ENCODE measurements around the gene CHP1. TPM values are rescaled to one million over a fixed set of nuclear protein-coding genes. Genes with fewer than 3 reads are reported as not detected.
A peak's percentile ranks its signal among the peaks of the same experiment; 100 is the strongest.
"Not testable (repeated sequence)": the region's sequence is repeated elsewhere in the genome, so short reads cannot be mapped to it uniquely, and the experiment has no call there.

CHP1 gene
- total RNA-seq, 2 experiments from 2014 or later, result 59.2 to 61.1 TPM

DNA sequence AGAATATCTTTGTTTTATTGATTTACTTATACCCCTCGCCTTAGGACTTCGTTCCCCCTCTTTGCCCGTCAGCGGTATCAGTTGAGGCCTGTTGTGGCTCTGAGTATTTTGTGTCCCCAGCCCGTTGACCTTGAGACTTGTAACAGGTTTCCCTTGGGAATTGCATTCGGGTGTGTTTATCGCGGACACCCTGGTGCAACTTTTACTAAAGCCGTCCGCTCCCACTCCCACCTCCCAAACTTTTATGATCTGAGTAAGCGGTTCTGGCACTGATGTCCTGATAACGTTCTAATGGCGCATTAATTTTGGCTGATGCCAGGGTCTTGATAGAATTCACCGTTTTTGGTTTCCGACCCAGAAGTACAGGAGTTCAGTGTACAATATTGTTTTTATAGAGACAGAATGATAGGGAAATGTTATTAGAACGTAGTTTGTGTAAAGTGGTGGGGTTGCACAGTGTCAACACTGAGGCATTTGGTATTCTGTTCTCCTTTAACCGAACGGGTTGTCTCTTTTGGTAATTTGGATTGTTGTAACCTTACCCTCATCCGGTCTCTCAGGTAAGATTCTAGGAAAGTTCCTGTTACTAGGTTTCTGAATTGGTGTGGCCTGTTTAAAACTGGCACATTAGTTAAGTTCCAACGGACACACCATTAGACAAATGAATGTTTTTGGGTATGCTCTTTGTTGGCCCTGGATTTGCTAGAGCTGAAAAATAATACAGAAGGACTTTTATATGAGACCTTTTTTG, 53.5 kb downstream of the CHP1 start:
- H3K4me3 Mint-ChIP-seq, result peak overlapping the region; percentile 93
- H3K4me1 Mint-ChIP-seq, result peaks cover 48% of the 10 kb centered on the region

GRCh38 chr15:41285285-41285684, 54.2 kb downstream of the CHP1 start:
- Mint-ChIP-seq H3K9me3 (peaks cover 6% of the 10 kb centered on the region), H3K27ac (peak overlapping the region; percentile 94), H3K4me3 (peak overlapping the region; percentile 93), H3K4me1 (peaks cover 48% of the 10 kb centered on the region), H3K36me3 (ENCODE audit: low read depth) (peaks cover 43% of the 10 kb centered on the region), H3K27me3 (no peaks in the 10 kb centered on the region)
- ChIA-PET CTCF (interaction anchor here (1.0 kb wide), 1 partner anchor 10 kb away, joined by 3 read pairs; no protein-coding TSS in a partner anchor), POLR2A (no interaction called here)
- DNase-seq, result no peak

More for the DNA sequence above, 53.5 kb downstream of the CHP1 start:
- POLR2A ChIA-PET, result no interaction called here
- H3K27me3 Mint-ChIP-seq, result no peaks in the 10 kb centered on the region
- no peak for DNase-seq
- CTCF ChIA-PET, result interaction anchor here (2.4 kb wide), 1 partner anchor 54 kb away, joined by 6 read pairs; the partner anchor contains the start of genes CHP1 and EXD1
- peaks cover 6% of the 10 kb centered on the region for H3K9me3 Mint-ChIP-seq
- peak overlapping the region; percentile 94 for H3K27ac Mint-ChIP-seq
- H3K36me3 Mint-ChIP-seq (ENCODE audit: low read depth), result peaks cover 44% of the 10 kb centered on the region

DNA sequence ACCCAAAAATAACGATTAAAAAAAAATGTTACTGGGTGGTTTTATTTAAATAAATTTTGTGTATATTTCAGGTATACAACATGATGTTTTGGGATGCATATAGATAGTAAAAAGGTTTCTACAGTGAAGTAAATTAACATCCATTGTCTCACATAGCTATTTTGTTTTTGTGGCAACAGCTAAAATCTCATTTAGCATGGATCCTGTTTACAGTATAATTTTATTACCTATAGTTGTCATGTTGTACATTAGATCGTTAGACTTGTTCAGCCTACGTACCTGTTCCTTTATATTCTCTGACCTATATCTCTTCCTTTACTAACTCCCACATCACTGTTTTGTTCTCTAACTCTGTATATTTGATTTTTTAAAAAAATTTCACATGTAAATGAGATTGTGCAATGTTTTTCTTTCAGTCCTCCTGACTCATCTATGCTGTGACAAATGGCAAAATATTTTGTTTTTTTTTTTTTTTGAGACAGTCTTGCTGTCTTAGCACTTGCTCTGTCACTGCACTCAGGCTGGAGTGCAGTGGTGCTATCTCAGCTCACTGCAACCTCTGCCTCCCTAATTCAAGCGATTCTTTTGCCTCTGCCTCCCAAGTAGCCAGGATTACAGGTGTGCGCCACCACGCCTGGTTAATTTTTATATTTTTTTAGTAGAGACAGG, 55.7 kb downstream of the CHP1 start:
- H3K27me3 Mint-ChIP-seq, result no peaks in the 10 kb centered on the region
- H3K27ac Mint-ChIP-seq, result no peak overlapping the region
- peaks cover 49% of the 10 kb centered on the region for H3K36me3 Mint-ChIP-seq (ENCODE audit: low read depth)
- ChIA-PET CTCF (interaction anchor here (1.5 kb wide), 1 partner anchor 46 kb away, joined by 5 read pairs; the partner anchor contains the start of genes NUSAP1 and OIP5), POLR2A (no interaction called here)
- H3K4me1 Mint-ChIP-seq, result peaks cover 51% of the 10 kb centered on the region
- DNase-seq, result no peak
- no peak overlapping the region for H3K4me3 Mint-ChIP-seq
- H3K9me3 Mint-ChIP-seq, result peaks cover 6% of the 10 kb centered on the region

- POLR2A ChIA-PET, result no interaction called here
- DNase-seq, result no peak
- no peaks in the 10 kb centered on the region for H3K27me3 Mint-ChIP-seq
- no peak overlapping the region for H3K4me3 Mint-ChIP-seq
- CTCF ChIA-PET, result interaction anchor here (1.1 kb wide), 1 partner anchor 34 kb away, joined by 3 read pairs; no protein-coding TSS in a partner anchor
- peak overlapping the region; percentile 33 for H3K27ac Mint-ChIP-seq
- peaks cover 6% of the 10 kb centered on the region for H3K9me3 Mint-ChIP-seq
- H3K36me3 Mint-ChIP-seq (ENCODE audit: low read depth), result peaks cover 55% of the 10 kb centered on the region
- peaks cover 40% of the 10 kb centered on the region for H3K4me1 Mint-ChIP-seq
These were observed 57.4 kb downstream of the CHP1 start for GRCh38 chr15:41288464-41288863.

- POLR2A ChIA-PET, result no interaction called here
- H3K9me3 Mint-ChIP-seq, result peaks cover 6% of the 10 kb centered on the region
- peaks cover 55% of the 10 kb centered on the region for H3K36me3 Mint-ChIP-seq (ENCODE audit: low read depth)
- H3K27ac Mint-ChIP-seq, result no peak overlapping the region
- no peaks in the 10 kb centered on the region for H3K27me3 Mint-ChIP-seq
- no peak overlapping the region for H3K4me3 Mint-ChIP-seq
- CTCF ChIA-PET, result no interaction called here
- no peak for DNase-seq
- peaks cover 43% of the 10 kb centered on the region for H3K4me1 Mint-ChIP-seq
These were observed 58.9 kb downstream of the CHP1 start for GRCh38 chr15:41289953-41290352.

- no peak overlapping the region for H3K27ac Mint-ChIP-seq
- no peak for DNase-seq
- no peaks in the 10 kb centered on the region for H3K27me3 Mint-ChIP-seq
- H3K9me3 Mint-ChIP-seq, result no peaks in the 10 kb centered on the region
- ChIA-PET POLR2A (no interaction called here), CTCF (interaction anchor here (0.6 to 1.8 kb wide), 3 partner anchors 26 to 419 kb away, joined by 4 to 8 read pairs (median 5); partner anchors contain the start of genes CHP1 and EXD1)
- H3K4me3 Mint-ChIP-seq, result no peak overlapping the region
- peaks cover 47% of the 10 kb centered on the region for H3K36me3 Mint-ChIP-seq (ENCODE audit: low read depth)
- peaks cover 35% of the 10 kb centered on the region for H3K4me1 Mint-ChIP-seq
These were observed 60.1 kb downstream of the CHP1 start for GRCh38 chr15:41291065-41291631.

DNA sequence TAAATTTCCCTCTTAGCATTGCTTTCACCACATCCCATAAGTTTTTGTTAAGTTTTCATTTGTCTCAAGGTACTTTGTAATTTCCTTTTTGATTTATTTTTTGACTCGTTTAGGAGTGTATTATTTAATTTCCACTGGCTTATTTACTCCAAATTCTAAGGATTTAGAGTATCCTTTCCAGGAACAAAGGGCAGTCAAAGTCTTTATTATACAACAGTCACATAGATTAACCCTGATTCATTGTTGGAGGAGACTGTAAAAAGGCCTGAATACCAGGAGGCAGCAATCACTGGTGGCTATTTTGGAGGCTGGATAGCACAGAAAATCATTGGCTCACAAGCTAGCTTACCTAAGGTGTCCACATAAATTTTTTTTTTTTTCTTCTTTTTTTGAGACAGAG, 61.5 kb downstream of the CHP1 start:
- Mint-ChIP-seq H3K4me1 (peaks cover 27% of the 10 kb centered on the region), H3K27me3 (no peaks in the 10 kb centered on the region), H3K27ac (peak overlapping the region; percentile 13), H3K36me3 (ENCODE audit: low read depth) (peaks cover 33% of the 10 kb centered on the region), H3K9me3 (no peaks in the 10 kb centered on the region), H3K4me3 (no peak overlapping the region)
- DNase-seq, result no peak
- ChIA-PET POLR2A (no interaction called here), CTCF (interaction anchor here (1.3 kb wide), 1 partner anchor 40 kb away, joined by 3 read pairs; the partner anchor contains the start of genes NUSAP1 and OIP5)

DNA sequence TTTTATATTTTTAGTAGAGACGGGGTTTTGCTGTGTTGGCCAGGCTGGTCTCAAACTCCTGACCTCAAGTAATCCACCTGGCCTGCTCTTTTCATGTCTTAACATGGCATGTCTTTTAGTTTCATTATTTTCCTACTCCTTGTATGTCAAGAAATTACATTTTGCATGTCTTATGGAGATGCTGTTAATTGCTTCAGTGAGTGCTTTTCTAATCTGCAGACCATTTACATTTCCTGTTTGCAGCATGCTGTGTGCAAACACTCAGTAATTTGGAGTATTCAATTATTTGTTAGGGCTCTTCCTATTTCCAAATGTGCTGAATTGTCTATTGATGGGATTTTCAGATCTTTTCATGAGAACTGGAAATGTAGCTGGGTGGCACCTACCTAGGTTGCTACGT, 70.1 kb downstream of the CHP1 start:
- H3K4me3 Mint-ChIP-seq, DNase-seq, H3K27me3 Mint-ChIP-seq, POLR2A ChIA-PET, H3K9me3 Mint-ChIP-seq: not testable (repeated sequence)
- H3K27ac Mint-ChIP-seq, result peak overlapping the region; percentile 46
- H3K36me3 Mint-ChIP-seq (ENCODE audit: low read depth), result peaks cover 26% of the 10 kb centered on the region
- CTCF ChIA-PET, result interaction anchor here (1.6 kb wide), 1 partner anchor 140 kb away, joined by 3 read pairs; no protein-coding TSS in a partner anchor
- peaks cover 15% of the 10 kb centered on the region for H3K4me1 Mint-ChIP-seq

GRCh38 chr15:41301587-41301986, 70.5 kb downstream of the CHP1 start:
- CTCF ChIA-PET, result interaction anchor here (1.6 kb wide), 1 partner anchor 140 kb away, joined by 3 read pairs; no protein-coding TSS in a partner anchor
- DNase-seq, result no peak
- H3K4me3 Mint-ChIP-seq, result no peak overlapping the region
- no peaks in the 10 kb centered on the region for H3K9me3 Mint-ChIP-seq
- POLR2A ChIA-PET, result no interaction called here
- H3K27me3 Mint-ChIP-seq, result no peaks in the 10 kb centered on the region
- peaks cover 15% of the 10 kb centered on the region for H3K4me1 Mint-ChIP-seq
- no peak overlapping the region for H3K27ac Mint-ChIP-seq
- peaks cover 26% of the 10 kb centered on the region for H3K36me3 Mint-ChIP-seq (ENCODE audit: low read depth)

- peaks cover 14% of the 10 kb centered on the region for H3K4me1 Mint-ChIP-seq
- CTCF ChIA-PET, result interaction anchor here (1.3 kb wide), 1 partner anchor 28 kb away, joined by 4 read pairs; the partner anchor contains the start of genes NUSAP1 and OIP5
- DNase-seq, result no peak
These were observed 73.2 kb downstream of the CHP1 start for GRCh38 chr15:41304149-41304770.

GRCh38 chr15:41307679-41308078, 76.6 kb downstream of the CHP1 start:
- Mint-ChIP-seq H3K27me3 (no peaks in the 10 kb centered on the region), H3K36me3 (ENCODE audit: low read depth) (peaks cover 18% of the 10 kb centered on the region), H3K27ac (no peak overlapping the region), H3K4me1 (peaks cover 11% of the 10 kb centered on the region), H3K9me3 (no peaks in the 10 kb centered on the region), H3K4me3 (no peak overlapping the region)
- no peak for DNase-seq
- POLR2A ChIA-PET, result no interaction called here
- CTCF ChIA-PET, result no interaction called here

More at GRCh38 chr15:41304149-41304770, 73.2 kb downstream of the CHP1 start:
- Mint-ChIP-seq H3K27me3 (no peaks in the 10 kb centered on the region), H3K4me3 (no peak overlapping the region), H3K27ac (no peak overlapping the region), H3K9me3 (no peaks in the 10 kb centered on the region), H3K36me3 (ENCODE audit: low read depth) (peaks cover 25% of the 10 kb centered on the region)
- POLR2A ChIA-PET, result no interaction called here

DNA sequence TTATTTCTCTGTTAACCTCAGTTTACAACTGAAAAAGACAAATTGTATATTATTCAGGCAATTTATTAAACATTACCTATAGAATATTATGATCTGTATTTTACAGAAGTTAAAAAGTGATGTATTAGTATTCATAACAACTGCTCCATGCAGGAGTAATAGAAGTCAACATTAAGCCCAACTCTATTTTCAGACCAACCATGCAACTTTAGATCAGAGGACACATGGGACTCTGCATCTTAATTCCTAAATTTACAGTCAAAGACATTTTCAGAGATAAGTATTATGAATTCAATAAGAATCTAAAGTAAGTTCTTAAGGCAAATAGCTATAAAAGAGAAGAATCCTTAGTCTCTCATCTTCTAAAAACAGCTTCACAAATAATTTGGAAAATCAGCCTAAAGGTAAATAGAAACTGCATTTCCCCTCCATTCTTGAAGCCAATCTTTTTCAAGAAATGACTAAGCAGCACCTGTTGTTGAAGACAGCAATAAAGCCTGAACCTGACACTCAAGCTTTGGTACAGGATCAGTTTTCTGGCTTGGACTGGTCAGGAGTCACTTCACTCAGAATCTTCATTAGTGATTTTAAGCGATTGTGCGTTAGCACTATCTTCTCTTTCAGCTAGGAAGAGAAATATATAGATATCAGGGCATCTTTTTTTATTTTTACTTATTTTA, 78.3 kb downstream of the CHP1 start:
- CTCF ChIA-PET, result interaction anchor here (0.8 to 2.0 kb wide), 4 partner anchors 23 to 84 kb away, joined by 3 to 5 read pairs (median 3); partner anchors contain the start of genes CHP1, NUSAP1 and OIP5

More for the DNA sequence above, 78.3 kb downstream of the CHP1 start:
- DNase-seq, result no peak
- Mint-ChIP-seq H3K27me3 (no peaks in the 10 kb centered on the region), H3K4me1 (peaks cover 11% of the 10 kb centered on the region), H3K36me3 (ENCODE audit: low read depth) (peaks cover 21% of the 10 kb centered on the region), H3K27ac (no peak overlapping the region), H3K4me3 (no peak overlapping the region), H3K9me3 (no peaks in the 10 kb centered on the region)
- POLR2A ChIA-PET, result interaction anchor here (0.5 to 1.3 kb wide), 2 partner anchors 24 to 70 kb away, joined by 3 to 5 read pairs; partner anchors contain the start of gene NUSAP1
